GM19193 (cell line): ENCODE measurements around the gene SLC12A7.

Experiments used
- POLR2A ChIP-seq: IDR thresholded peaks from 4 replicates; pipeline ENCODE4 v1.6.1; 2011; ENCODE audit not compliant: insufficient read depth, insufficient read length; ENCODE audit errors: extremely low read depth

The SLC12A7 gene

GRCh38 chr5:1089621-1090040, 22.2 kb downstream of the SLC12A7 start:
- no peak for TF ChIP-seq POLR2A

GRCh38 chr5:1089146-1089545, 22.7 kb downstream of the SLC12A7 start:
- no peak for TF ChIP-seq POLR2A

GRCh38 chr5:1088726-1089125, 23.1 kb downstream of the SLC12A7 start:
- TF ChIP-seq POLR2A: no peak

- TF ChIP-seq POLR2A: no peak
Observed at GRCh38 chr5:1088031-1088430, 23.8 kb downstream of the SLC12A7 start.

- TF ChIP-seq POLR2A: no peak
Observed at GRCh38 chr5:1087428-1087827, 24.4 kb downstream of the SLC12A7 start.

- no peak for TF ChIP-seq POLR2A
Observed at GRCh38 chr5:1086871-1087270, 25.0 kb downstream of the SLC12A7 start.

- no peak for TF ChIP-seq POLR2A
Observed at GRCh38 chr5:1086137-1086536, 25.7 kb downstream of the SLC12A7 start.

- no peak for TF ChIP-seq POLR2A
Observed at GRCh38 chr5:1085391-1085790, 26.5 kb downstream of the SLC12A7 start.

GRCh38 chr5:1083823-1084605, 27.8 kb downstream of the SLC12A7 start:
- no peak for TF ChIP-seq POLR2A

- TF ChIP-seq POLR2A: no peak
Observed at GRCh38 chr5:1081519-1081918, 30.3 kb downstream of the SLC12A7 start.

GRCh38 chr5:1080432-1080831, 31.4 kb downstream of the SLC12A7 start:
- no peak for TF ChIP-seq POLR2A

GRCh38 chr5:1079961-1080360, 31.9 kb downstream of the SLC12A7 start:
- no peak for TF ChIP-seq POLR2A

- no peak for TF ChIP-seq POLR2A
Observed at GRCh38 chr5:1079486-1079885, 32.4 kb downstream of the SLC12A7 start.

GRCh38 chr5:1078851-1079250, 33.0 kb downstream of the SLC12A7 start:
- no peak for TF ChIP-seq POLR2A

- no peak for TF ChIP-seq POLR2A
Observed at GRCh38 chr5:1078206-1078605, 33.7 kb downstream of the SLC12A7 start.

GRCh38 chr5:1077491-1078020, 34.3 kb downstream of the SLC12A7 start:
- TF ChIP-seq POLR2A: no peak
